ENCODE measurements around the gene TNFAIP8L1. TPM values are rescaled to one million over a fixed set of nuclear protein-coding genes. Genes with fewer than 3 reads are reported as not detected.

TNFAIP8L1 gene
- total RNA-seq, 1 donor from 2014 or later: 3.0 TPM

DNA sequence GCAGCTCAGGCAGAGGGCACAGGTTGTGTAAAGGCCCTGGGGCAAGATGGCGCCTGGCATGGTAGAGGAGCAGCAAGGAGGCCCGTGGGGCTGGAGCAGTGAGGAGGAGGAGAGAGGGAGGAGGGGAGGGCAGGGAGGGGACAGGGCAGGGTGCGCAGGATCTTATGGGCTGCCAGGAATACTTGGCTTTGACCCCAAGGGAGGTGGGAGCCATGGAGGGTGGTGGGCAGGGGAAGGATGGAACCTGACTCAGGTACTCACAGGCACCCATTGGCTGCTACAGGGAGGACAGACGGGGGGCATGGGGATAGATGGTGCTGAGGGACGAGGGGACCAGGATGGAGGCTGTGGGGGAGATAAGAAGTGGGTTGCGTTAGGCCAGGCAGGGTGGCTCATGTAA is 3.3 kb downstream of the TNFAIP8L1 start:
- Histone ChIP-seq H3K9ac (ENCODE audit: low read length) (no peak overlapping the region), H3K27me3 (ENCODE audit: insufficient read depth, low read length) (no peaks in the 10 kb centered on the region), H3K27ac (ENCODE audit: low read depth, low read length) (no peak overlapping the region), H3K36me3 (ENCODE audit: insufficient read depth, low read length) (no peaks in the 10 kb centered on the region), H3K9me3 (ENCODE audit: insufficient read depth, low read depth, low read length) (no peaks in the 10 kb centered on the region), H3K4me1 (ENCODE audit: insufficient read depth, low read length) (peaks cover 14% of the 10 kb centered on the region), H2AFZ (ENCODE audit: low read depth, low read length) (no peak overlapping the region), H3K4me3 (ENCODE audit: insufficient read depth, low read depth, low read length) (no peak overlapping the region), H3K79me2 (ENCODE audit: insufficient read depth, low read length) (peaks cover 21% of the 10 kb centered on the region), H4K20me1 (ENCODE audit: insufficient read depth, low read length) (peaks cover 9% of the 10 kb centered on the region), H3K4me2 (ENCODE audit: low read length) (no peak overlapping the region)
- DNase-seq (ENCODE audit: low read depth) (no peak), FAIRE-seq (no peak)
- no peaks in the 10 kb centered on the region for H3K9me3 Mint-ChIP-seq (ENCODE audit: unreplicated experiment)
- H3K27ac Mint-ChIP-seq (ENCODE audit: unreplicated experiment): no peak overlapping the region
- no peaks in the 10 kb centered on the region for H3K36me3 Mint-ChIP-seq (ENCODE audit: low read depth, unreplicated experiment)
- TF ChIP-seq, protein P1, sequence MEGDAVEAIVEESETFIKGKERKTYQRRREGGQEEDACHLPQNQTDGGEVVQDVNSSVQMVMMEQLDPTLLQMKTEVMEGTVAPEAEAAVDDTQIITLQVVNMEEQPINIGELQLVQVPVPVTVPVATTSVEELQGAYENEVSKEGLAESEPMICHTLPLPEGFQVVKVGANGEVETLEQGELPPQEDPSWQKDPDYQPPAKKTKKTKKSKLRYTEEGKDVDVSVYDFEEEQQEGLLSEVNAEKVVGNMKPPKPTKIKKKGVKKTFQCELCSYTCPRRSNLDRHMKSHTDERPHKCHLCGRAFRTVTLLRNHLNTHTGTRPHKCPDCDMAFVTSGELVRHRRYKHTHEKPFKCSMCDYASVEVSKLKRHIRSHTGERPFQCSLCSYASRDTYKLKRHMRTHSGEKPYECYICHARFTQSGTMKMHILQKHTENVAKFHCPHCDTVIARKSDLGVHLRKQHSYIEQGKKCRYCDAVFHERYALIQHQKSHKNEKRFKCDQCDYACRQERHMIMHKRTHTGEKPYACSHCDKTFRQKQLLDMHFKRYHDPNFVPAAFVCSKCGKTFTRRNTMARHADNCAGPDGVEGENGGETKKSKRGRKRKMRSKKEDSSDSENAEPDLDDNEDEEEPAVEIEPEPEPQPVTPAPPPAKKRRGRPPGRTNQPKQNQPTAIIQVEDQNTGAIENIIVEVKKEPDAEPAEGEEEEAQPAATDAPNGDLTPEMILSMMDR (IDR thresholded peaks at IDR 0.05; ENCODE audit: insufficient read depth, low read depth, low read length): no peak
- no peak for TF ChIP-seq EZH2 (IDR thresholded peaks at IDR 0.05; ENCODE audit: insufficient read depth, low read length)
- no peaks in the 10 kb centered on the region for H3K4me1 Mint-ChIP-seq (ENCODE audit: low read depth, unreplicated experiment)
- no peak overlapping the region for H3K4me3 Mint-ChIP-seq (ENCODE audit: unreplicated experiment)
- H3K27me3 Mint-ChIP-seq (ENCODE audit: low read depth, unreplicated experiment): no peaks in the 10 kb centered on the region

DNA sequence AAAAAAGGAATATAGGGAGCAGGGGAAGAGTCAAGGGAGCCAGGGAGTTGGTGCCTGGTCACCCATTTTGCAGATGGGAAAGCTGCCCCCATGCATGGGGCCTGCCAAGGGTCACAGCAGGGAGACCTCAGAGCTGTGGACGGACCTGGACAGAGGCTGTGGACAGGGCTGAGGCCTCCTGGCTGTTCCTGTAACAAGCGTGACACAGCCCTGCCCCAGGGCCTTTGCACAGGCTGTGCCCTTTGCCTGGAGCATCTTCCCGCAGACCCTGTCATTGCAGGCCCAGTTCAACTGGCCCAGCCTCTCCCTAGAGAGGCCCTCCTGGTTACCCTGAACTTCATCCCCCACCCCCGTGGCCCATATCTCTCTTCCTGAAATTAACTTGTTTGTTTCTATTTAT is 6.4 kb downstream of the TNFAIP8L1 start:
- H3K27ac Mint-ChIP-seq (ENCODE audit: unreplicated experiment): no peak overlapping the region
- no peaks in the 10 kb centered on the region for H3K36me3 Mint-ChIP-seq (ENCODE audit: low read depth, unreplicated experiment)
- no peaks in the 10 kb centered on the region for H3K9me3 Mint-ChIP-seq (ENCODE audit: unreplicated experiment)
- H3K9ac ChIP-seq (ENCODE audit: low read length): no peak overlapping the region
- H3K9me3 ChIP-seq (ENCODE audit: insufficient read depth, low read depth, low read length): no peaks in the 10 kb centered on the region
- no peaks in the 10 kb centered on the region for H3K27me3 ChIP-seq (ENCODE audit: insufficient read depth, low read length)
- no peak overlapping the region for H3K4me2 ChIP-seq (ENCODE audit: low read length)
- H2AFZ ChIP-seq (ENCODE audit: low read depth, low read length): no peak overlapping the region
- no peak overlapping the region for H3K27ac ChIP-seq (ENCODE audit: low read depth, low read length)
- H3K4me3 ChIP-seq (ENCODE audit: insufficient read depth, low read depth, low read length): no peak overlapping the region
- no peaks in the 10 kb centered on the region for H3K36me3 ChIP-seq (ENCODE audit: insufficient read depth, low read length)
- H3K79me2 ChIP-seq (ENCODE audit: insufficient read depth, low read length): peaks cover 22% of the 10 kb centered on the region
- H4K20me1 ChIP-seq (ENCODE audit: insufficient read depth, low read length): peaks cover 20% of the 10 kb centered on the region
- H3K4me1 Mint-ChIP-seq (ENCODE audit: low read depth, unreplicated experiment): no peaks in the 10 kb centered on the region
- peaks cover 4% of the 10 kb centered on the region for H3K4me1 ChIP-seq (ENCODE audit: insufficient read depth, low read length)
- DNase-seq (ENCODE audit: low read depth) (no peak), FAIRE-seq (no peak)
- no peaks in the 10 kb centered on the region for H3K27me3 Mint-ChIP-seq (ENCODE audit: low read depth, unreplicated experiment)
- no peak overlapping the region for H3K4me3 Mint-ChIP-seq (ENCODE audit: unreplicated experiment)
- TF ChIP-seq EZH2 (IDR thresholded peaks at IDR 0.05; ENCODE audit: insufficient read depth, low read length): no peak
- TF ChIP-seq, protein P1 (IDR thresholded peaks at IDR 0.05; ENCODE audit: insufficient read depth, low read depth, low read length): no peak

DNA sequence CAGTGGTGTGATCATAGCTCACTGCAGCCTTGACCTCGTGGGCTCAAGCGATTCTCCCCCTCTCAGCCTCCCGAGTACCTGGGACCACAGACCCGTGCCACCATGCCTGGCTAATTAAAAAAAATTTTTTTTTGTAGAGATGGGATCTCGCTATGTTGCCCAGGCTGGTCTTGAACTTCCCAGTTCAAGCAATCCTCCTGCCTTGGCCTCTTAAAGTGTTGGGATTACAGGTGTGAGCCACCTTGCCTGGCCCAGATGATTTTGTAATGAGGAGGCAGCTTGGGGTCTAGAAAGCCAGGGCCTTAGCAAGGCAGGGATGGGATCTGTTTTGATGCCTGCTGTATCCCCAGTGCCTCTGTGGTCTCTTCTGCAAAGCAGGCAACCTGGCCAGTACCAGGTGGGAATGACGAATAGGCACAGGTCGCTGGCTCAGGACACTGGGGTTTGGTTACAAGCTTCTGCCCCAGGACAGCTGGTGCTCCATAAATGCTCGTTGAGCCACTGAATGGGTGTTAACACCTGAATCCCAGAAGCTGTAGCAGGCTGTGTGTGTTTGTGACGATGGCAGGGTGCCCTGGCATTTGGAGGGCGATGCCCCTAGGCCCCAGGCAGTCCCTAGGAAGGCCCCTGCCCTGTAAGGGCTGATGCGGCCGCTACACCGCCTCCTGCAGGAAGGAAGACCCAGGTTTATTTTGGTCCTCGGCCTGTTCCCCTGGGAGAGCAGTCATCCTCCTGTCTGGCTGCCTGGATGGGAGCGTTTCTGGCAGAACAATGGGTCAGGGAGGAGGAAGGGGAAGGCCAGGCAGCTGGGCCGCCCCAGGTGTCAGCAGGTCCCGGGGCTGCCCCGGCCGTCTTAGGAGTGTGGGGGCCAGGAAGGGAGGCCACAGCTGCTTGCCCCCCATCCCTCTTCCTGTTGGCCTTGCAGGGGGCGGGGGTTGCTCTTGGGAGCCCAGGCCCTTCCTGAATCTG is 8.6 kb downstream of the TNFAIP8L1 start:
- Mint-ChIP-seq H3K4me1 (ENCODE audit: low read depth, unreplicated experiment) (no peaks in the 10 kb centered on the region), H3K4me3 (ENCODE audit: unreplicated experiment) (no peak overlapping the region), H3K36me3 (ENCODE audit: low read depth, unreplicated experiment) (no peaks in the 10 kb centered on the region), H3K9me3 (ENCODE audit: unreplicated experiment) (no peaks in the 10 kb centered on the region), H3K27me3 (ENCODE audit: low read depth, unreplicated experiment) (no peaks in the 10 kb centered on the region), H3K27ac (ENCODE audit: unreplicated experiment) (no peak overlapping the region)
- Histone ChIP-seq H3K27ac (ENCODE audit: low read depth, low read length) (no peak overlapping the region), H3K79me2 (ENCODE audit: insufficient read depth, low read length) (peaks cover 16% of the 10 kb centered on the region), H3K4me1 (ENCODE audit: insufficient read depth, low read length) (peaks cover 4% of the 10 kb centered on the region), H3K4me3 (ENCODE audit: insufficient read depth, low read depth, low read length) (no peak overlapping the region), H3K4me2 (ENCODE audit: low read length) (no peak overlapping the region), H3K9me3 (ENCODE audit: insufficient read depth, low read depth, low read length) (no peaks in the 10 kb centered on the region), H3K27me3 (ENCODE audit: insufficient read depth, low read length) (no peaks in the 10 kb centered on the region), H2AFZ (ENCODE audit: low read depth, low read length) (no peak overlapping the region), H4K20me1 (ENCODE audit: insufficient read depth, low read length) (peaks cover 15% of the 10 kb centered on the region), H3K36me3 (ENCODE audit: insufficient read depth, low read length) (no peaks in the 10 kb centered on the region), H3K9ac (ENCODE audit: low read length) (peak overlapping the region; percentile 38)
- FAIRE-seq (no peak), DNase-seq (ENCODE audit: low read depth) (no peak)
- TF ChIP-seq, protein P1 (IDR thresholded peaks at IDR 0.05; ENCODE audit: insufficient read depth, low read depth, low read length): no peak
- TF ChIP-seq EZH2 (IDR thresholded peaks at IDR 0.05; ENCODE audit: insufficient read depth, low read length): no peak

Data from astrocyte (in vitro differentiated cells and primary cell).